Choroid plexus epithelial cell (primary cell): ENCODE measurements around the gene C12orf57.
A peak's percentile ranks its signal among the peaks of the same experiment; 100 is the strongest.

Experiments
- DNase-seq: peaks from one replicate; pipeline ENCODE4 v3.0.0-alpha.2; 2010; ENCODE audit warnings: low read depth
- H3K4me3 ChIP-seq: 2 replicates; pipeline ENCODE4 v1.5.1; 2011; ENCODE audit warnings: low read depth, mild to moderate bottlenecking, control low read depth, low read length, moderate library complexity
- CTCF ChIP-seq: conservative IDR thresholded peaks from 2 replicates; pipeline ENCODE4 v1.5.1; 2011; ENCODE audit warnings: low read depth, mild to moderate bottlenecking, control low read depth, inconsistent platforms, low read length, moderate library complexity

C12orf57 gene

DNA sequence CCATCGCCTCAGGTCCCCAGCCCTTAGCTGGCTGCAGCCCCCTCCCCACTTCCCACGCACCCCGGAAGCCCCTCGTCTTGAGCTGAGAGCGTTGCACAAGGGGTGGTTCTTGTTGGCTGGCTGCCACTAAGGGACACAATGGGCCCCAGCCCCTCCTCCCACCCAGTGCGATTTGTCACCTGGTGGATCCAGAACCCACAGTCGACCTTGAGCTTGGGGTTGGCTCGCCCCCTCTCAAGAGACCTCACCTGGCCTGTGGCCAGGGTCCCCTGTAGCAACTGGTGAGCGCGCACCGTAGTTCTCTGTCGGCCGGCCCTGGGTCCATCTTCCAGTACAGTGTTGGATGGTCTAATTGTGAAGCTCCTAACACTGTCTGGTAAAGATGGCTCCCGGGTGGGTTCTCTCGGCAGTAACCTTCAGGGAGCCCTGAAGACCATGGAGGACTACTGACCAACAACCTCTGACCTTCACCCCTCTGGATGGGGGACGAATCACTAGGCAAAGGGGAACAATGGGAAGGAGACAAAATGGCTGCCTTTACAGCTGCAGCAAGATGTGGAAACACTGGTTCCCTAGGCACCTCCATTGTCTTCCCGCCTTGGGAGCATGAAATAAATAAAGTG is 20.1 kb downstream of the C12orf57 start:
- no peak for DNase-seq
- TF ChIP-seq CTCF: no peak
- no peak overlapping the region for H3K4me3 ChIP-seq

- DNase-seq: no peak
- H3K4me3 ChIP-seq: no peak overlapping the region
- TF ChIP-seq CTCF: no peak
Observed at GRCh38 chr12:6964605-6965025, 20.8 kb downstream of the C12orf57 start.

DNA sequence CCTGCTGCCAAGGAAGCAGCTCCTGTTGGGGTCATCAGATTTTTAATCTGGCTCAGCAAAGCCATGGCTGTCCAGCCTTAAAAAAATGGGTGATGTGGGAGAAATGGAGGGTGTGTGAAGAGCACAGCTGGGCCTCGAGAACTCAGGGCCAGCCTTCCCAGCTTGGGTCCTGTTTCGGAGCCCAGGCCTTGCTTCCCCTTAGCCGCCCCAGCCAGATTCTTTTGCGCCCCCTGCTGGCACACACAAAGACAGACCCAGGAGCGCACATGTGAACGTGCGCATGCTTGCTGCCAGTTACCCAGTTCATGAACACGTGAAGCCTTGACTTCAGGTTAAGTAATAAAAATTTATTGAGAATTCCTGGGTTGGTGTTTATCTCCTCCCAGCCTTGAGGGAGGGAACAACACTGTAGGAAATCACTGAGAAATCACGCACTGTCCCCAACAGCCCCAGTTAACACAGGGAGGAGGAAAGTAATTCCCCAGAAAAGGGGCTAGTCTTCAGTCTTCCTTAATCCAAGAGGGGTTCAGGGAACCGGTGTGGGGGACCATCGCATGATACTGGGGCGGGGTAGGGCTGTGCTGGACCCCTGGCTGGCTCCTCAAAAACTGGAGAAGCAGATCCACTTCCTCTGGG is 21.3 kb downstream of the C12orf57 start:
- no peak overlapping the region for H3K4me3 ChIP-seq
- peak; percentile 95 for DNase-seq
- TF ChIP-seq CTCF: peak; percentile 94

GRCh38 chr12:6965714-6966113 is 21.9 kb downstream of the C12orf57 start:
- peak; percentile 42 for DNase-seq
- TF ChIP-seq CTCF: no peak
- H3K4me3 ChIP-seq: no peak overlapping the region

GRCh38 chr12:6966351-6966750 is 22.5 kb downstream of the C12orf57 start:
- peak; percentile 69 for DNase-seq
- no peak overlapping the region for H3K4me3 ChIP-seq
- no peak for TF ChIP-seq CTCF

DNA sequence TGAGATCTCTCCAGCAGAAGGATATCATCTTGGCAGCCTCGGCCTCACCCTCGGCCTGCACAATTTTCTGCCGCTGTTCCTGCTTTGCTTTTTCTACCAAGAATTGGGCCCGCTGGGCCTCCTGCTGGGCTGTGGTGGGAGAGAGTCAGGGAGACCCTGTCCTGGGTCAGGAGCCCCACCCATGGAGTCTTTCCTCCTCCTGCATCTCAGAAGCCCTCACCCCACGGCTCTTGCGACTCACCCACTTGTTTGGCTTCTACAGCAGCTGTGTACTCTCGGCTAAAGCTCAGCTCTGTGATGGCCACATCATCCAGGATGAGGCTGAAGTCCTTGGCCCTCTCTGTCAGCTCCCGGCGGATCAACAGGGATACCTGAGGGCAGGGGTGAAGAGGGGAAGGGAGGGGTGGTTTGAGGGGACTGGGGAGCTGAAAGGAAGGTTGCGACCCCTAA is 23.9 kb downstream of the C12orf57 start:
- no peak overlapping the region for H3K4me3 ChIP-seq
- no peak for DNase-seq
- no peak for TF ChIP-seq CTCF

DNA sequence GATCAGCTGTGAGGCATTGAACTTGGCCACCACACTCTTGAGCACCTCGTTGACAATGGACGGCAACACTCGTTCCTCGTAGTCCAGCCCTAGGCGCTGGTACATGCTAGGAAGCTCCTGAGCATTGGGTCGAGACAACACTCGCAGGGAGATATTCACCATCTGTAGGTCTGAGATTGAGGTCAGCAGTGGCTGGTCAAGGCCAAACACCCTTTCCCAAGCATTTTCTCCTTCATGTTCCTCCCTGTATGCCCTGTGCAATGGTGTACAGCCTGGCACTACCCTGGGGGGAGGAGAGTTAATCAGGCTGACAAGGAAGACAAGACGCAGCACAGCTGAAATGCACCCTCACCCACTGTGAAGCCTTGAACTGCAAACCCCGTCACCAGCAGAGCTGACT is 24.6 kb downstream of the C12orf57 start:
- no peak for DNase-seq
- H3K4me3 ChIP-seq: no peak overlapping the region
- no peak for TF ChIP-seq CTCF
